Hindlimb muscle (tissue), 1 donor: Measurements from ENCODE around the gene PHYKPL. TPM values are rescaled to one million over a fixed set of nuclear protein-coding genes. Genes with fewer than 3 reads are reported as not detected.
A peak's percentile ranks its signal among the peaks of the same experiment; 100 is the strongest.
"Not testable (repeated sequence)": the region's sequence is repeated elsewhere in the genome, so short reads cannot be mapped to it uniquely, and the experiment has no call there.

Experiments
- DNase-seq: peaks from one replicate; pipeline ENCODE4 v3.0.0-alpha.2; 2013
- polyA plus RNA-seq: library from polyadenylated mRNA; unstranded; fragments of 120-200 nt; gene quantifications from one replicate; pipeline ENCODE4 v1.2.1, GENCODE V29; 2013; ENCODE audit not compliant: insufficient read length

Gene PHYKPL
- polyA plus RNA-seq, 1 donor = 78.4 TPM

GRCh38 chr5:178206166-178207101 is 26.2 kb downstream of the PHYKPL start:
- DNase-seq = no peak

GRCh38 chr5:178205749-178206047 is 26.9 kb downstream of the PHYKPL start:
- no peak for DNase-seq

GRCh38 chr5:178204935-178205748 is 27.5 kb downstream of the PHYKPL start:
- DNase-seq = peak; percentile 75

- DNase-seq = peak; percentile 96
These were observed 28.2 kb downstream of the PHYKPL start, which contains the start of gene HNRNPAB for GRCh38 chr5:178204182-178204934. Gene HNRNPAB (plus strand): TSS chr5:178204533. CDS start chr5:178204838, 305 bp downstream.

GRCh38 chr5:178203670-178204181 is 28.9 kb downstream of the PHYKPL start:
- DNase-seq = no peak

- no peak for DNase-seq
These were observed 30.1 kb downstream of the PHYKPL start for GRCh38 chr5:178202541-178202940.

GRCh38 chr5:178201927-178202235 is 30.7 kb downstream of the PHYKPL start:
- DNase-seq = no peak

- no peak for DNase-seq
These were observed 31.2 kb downstream of the PHYKPL start for GRCh38 chr5:178201221-178201926.

GRCh38 chr5:178199581-178200434 is 32.8 kb downstream of the PHYKPL start:
- DNase-seq = no peak

GRCh38 chr5:178198706-178199105 is 33.9 kb downstream of the PHYKPL start:
- DNase-seq = no peak

- DNase-seq = not testable (repeated sequence)
These were observed 34.5 kb downstream of the PHYKPL start for GRCh38 chr5:178198151-178198550.

GRCh38 chr5:178196986-178197385 is 35.6 kb downstream of the PHYKPL start:
- no peak for DNase-seq

- DNase-seq = no peak
These were observed 36.3 kb downstream of the PHYKPL start for GRCh38 chr5:178196281-178196812.

- DNase-seq = no peak
These were observed 38.6 kb downstream of the PHYKPL start for GRCh38 chr5:178194026-178194425.

- DNase-seq = no peak
These were observed 39.3 kb downstream of the PHYKPL start for GRCh38 chr5:178193251-178193809.

- DNase-seq = no peak
These were observed 39.8 kb downstream of the PHYKPL start for GRCh38 chr5:178192787-178193186.

- DNase-seq = no peak
These were observed 40.4 kb downstream of the PHYKPL start for GRCh38 chr5:178192244-178192643.

GRCh38 chr5:178191661-178192060 is 40.9 kb downstream of the PHYKPL start:
- DNase-seq = no peak

GRCh38 chr5:178189433-178189832 is 43.2 kb downstream of the PHYKPL start:
- no peak for DNase-seq

- DNase-seq = no peak
These were observed 45.6 kb downstream of the PHYKPL start, which contains the start of gene GMCL2 for GRCh38 chr5:178187014-178187413. Gene GMCL2 (minus strand): TSS chr5:178187371. CDS start chr5:178187299, 72 bp downstream.
